HG03558 (cell line): Measurements from ENCODE around the gene CECR2.

Source experiments
- ATAC-seq: cut with Tn5 transposase; IDR thresholded peaks from one replicate; pipeline ENCODE4 v1.9.1; 2021; ENCODE audit warnings: moderate number of reproducible peaks; ENCODE audit not compliant: unreplicated experiment; ENCODE audit errors: extremely low read depth

CECR2 gene

GRCh38 chr22:17366329-17366728, 2.9 kb upstream of the CECR2 start:
- no peak for ATAC-seq

DNA sequence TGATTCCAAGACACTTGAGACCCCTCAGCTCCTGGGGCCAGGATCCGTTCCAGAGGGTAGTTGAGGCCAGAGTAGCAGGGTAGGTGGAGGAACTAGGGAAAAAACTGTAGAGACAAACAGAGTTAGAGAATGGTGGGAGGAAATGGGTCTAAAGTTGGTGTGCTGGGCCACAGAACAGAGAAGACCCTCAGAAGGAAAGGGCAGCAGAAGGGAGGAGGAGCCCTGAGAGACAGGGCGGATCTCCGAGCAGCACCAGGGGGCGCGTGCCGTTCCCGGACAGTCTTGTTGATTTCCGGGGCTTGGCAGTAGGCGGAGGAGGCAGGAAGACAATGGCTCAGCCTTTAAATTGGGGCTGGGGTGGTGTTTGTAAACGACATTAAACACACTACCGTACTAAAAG, 2.4 kb upstream of the CECR2 start:
- no peak for ATAC-seq

- ATAC-seq, result no peak
These were observed 1.1 kb upstream of the CECR2 start for GRCh38 chr22:17368144-17368543.

DNA sequence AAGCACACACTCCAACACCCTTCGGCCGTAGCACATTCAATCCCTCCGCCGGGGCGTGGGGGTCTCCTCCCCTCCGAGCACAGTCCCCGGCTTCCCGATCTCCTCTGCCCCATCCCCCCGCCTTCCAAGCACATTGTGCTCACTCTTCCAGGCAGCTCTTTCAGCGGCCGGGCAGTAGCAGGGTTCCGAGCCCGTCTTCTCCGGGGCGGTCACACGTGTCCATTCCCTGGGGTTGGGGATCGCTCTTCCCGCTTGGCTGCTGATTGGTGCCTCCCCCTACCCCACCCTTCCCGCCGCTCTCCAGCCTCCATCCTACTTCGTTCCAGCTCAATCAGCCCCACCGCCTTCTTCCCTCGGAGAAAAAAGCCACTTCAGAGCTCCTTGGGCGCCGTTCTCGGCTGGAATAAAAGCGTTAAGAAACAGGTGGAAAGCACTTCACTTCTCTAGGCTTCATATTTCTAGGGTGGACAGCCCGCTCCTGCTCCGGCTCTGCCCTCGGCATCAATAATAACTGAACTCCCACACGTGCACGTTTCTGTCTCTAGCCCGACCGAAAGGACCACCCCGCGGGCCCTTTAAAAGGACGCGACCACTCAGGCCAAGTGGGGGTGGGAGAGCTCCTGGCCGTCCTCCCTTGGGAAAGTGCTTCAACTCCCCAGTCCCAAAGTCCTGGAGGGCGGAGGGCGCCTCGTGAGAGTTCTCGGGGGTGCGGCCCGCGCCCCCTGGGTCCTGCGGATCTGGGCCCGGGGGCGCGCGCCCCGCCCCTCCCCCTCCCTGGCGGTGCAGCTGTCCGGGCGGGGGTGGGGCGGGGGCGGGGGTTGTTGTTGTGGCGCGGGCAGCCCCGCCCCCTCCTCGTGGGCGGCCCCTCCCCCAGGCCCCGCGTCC, 464 bp upstream of the CECR2 start:
- ATAC-seq, result no peak

- no peak for ATAC-seq
These were observed 936 bp downstream of the CECR2 start for GRCh38 chr22:17370026-17370765.

DNA sequence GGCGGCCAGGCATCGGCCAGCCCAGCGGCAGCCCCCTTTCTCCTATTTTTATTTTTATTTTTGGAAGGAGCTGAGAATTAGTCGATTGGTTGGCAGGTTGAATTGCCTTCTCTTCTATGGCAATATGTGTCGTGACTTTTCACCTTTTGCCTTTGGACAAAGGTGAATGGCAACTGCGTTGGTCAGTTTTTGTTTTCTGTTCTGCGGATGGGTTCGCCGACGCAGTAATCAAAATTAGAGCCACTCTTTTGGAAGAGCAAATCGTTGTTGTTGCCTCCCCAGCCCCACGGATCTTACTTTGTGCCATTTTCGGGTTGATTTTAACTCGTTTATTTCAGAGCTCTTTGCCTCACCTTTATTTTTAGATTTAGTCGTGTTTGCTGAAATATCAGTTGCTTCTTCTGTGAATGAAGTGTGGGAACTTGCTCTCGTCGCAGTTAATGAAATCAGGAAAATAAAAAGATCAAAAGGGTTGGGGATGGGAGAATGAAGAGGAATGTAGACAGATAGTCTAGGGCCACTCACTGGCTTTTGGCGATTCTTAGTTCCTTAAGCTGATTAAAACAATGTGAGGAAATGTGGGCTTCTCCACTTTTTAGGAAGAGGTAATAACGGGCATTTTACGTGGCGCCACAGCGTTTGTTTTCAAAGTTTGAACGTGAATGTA, 1.6 kb downstream of the CECR2 start:
- ATAC-seq, result no peak

- ATAC-seq, result no peak
These were observed 2.2 kb downstream of the CECR2 start for GRCh38 chr22:17371448-17371847.

DNA sequence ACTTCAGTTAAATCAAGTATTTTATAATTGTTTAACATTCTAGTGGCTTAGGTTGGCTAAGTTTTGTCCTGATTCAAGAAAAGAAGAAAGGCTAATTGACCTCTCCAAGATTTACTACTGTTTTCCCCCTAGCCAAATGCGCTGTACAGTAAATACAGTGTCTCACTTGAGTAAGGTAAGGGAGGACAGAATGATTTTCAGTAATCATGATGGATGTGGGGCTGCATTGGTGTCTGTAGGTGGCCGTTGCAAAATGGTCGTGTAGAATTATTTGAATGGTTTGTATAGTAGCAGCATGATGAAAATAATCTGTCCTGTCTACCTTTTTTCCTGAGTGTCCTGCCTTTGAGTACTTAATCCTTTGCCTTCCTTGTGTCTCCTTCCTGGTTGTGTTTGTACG, 4.6 kb downstream of the CECR2 start:
- ATAC-seq, result no peak

DNA sequence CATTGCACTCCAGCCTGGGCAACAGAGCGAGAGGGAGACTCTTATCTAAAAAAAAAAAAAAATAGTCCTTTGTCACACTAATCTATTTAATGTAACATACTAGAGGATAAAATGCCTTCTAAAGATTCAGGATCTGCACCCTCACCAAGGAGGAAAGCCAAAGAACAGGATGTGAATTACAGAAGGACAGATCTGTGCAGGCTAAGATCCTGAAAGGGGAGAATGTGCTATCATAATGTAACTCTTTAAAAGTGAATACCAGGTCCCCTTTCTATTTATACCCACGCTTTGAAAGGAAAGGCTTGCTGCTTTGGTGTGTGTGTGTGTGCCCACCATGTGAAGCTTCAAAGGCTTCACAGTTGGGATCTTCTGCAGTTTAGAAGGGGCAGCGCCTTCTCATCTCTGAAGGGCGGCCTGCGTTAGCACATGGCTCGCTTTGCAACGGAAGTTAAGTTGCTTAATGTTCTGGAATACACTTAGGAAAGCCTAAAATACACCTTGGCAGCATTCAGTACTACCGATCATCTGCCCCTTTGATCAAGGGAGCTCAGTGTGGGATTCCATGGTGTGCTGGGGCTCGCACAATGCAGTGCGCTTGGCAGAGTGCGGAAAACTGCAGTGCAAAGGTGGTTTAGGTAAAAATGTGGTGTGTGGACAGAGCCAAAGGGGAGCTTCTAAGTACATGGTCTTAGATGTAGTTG, 6.8 kb downstream of the CECR2 start:
- no peak for ATAC-seq

DNA sequence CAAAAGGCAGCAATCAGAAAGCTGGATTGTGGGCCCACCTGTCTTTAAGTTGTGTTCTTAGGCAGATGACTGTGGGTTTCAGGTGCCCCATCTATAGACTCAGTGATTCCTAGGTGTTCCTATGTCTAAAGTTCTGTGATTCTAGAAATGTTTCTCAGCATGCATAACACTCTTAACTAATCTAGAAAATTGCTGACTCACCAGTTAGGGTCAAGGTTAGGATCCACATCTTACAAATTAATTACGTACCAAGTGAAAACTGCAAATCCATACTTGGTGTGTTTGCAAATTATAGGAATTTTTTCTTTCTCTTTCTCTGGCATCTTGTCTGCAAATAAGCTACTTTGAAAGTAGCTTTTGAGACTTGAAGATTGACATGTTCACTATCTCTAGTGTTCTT, 7.7 kb downstream of the CECR2 start:
- ATAC-seq, result no peak

GRCh38 chr22:17379944-17380343, 10.7 kb downstream of the CECR2 start:
- no peak for ATAC-seq

DNA sequence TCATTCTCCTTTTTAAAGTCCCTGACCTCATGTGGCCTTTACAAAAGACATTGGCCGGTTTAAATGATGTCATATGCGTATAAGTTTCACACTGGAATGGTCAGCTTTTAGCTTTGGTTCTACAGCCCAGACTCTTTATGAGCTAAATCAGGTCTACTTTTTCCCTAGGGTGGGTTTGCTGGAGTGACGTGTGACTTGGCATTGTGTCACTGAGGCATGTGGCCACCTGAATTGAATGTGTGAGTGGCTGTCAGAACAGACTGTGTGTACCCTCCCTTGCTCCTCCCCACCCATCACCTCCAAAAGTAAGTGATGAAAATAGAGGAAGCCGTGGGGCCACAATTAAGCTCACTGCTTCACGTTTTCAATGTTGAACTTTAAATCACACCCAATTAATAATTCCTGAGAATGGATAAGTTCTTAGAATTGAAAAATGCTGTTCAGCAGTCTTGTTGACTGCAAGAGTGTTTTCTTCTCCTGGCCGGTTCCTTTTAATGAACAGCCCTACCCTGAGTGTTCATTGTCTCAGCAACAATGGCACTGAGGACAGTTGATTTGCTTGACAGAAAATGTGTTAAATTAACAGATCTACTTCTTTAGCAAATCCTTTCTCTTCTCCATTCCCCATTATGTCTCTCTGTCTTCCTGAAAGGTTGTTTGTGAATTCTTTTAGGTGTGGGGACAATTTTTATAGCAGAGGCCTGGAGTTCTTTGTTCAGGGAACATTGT, 11.3 kb downstream of the CECR2 start:
- ATAC-seq, result no peak

DNA sequence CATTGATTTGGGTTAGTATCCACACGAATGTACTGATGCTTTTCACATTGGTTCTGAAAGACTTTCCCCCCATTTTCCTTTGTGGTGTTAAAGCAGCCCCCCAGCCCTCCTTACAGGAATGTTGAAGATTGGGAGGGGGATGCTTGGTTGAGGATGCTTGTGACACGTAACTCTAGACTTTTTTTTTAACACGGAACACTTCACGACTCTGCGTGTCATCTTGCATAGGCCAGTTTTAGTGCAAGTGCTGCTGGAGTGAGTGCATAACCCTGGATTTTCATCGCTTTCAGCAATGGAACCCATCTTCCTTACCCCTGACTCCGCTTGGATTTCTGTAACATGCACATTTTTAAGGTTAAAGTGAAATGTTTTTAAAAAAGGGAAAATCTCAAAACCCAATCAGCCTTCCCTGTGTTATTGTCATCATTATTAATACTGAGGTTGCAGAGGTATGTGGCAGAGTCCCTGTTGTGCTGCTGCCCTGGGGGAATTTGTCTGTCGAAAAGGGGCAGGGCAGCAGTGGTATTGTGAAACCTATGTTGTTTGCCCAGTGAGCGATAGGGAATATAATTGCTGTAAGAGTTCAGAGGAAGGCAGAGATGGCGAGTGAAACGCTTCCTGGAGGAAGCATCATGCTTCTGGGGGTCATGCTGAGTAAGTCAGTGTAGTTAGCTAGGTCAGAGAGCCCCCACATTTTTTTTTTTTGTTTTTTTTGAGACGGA, 12.1 kb downstream of the CECR2 start:
- no peak for ATAC-seq

DNA sequence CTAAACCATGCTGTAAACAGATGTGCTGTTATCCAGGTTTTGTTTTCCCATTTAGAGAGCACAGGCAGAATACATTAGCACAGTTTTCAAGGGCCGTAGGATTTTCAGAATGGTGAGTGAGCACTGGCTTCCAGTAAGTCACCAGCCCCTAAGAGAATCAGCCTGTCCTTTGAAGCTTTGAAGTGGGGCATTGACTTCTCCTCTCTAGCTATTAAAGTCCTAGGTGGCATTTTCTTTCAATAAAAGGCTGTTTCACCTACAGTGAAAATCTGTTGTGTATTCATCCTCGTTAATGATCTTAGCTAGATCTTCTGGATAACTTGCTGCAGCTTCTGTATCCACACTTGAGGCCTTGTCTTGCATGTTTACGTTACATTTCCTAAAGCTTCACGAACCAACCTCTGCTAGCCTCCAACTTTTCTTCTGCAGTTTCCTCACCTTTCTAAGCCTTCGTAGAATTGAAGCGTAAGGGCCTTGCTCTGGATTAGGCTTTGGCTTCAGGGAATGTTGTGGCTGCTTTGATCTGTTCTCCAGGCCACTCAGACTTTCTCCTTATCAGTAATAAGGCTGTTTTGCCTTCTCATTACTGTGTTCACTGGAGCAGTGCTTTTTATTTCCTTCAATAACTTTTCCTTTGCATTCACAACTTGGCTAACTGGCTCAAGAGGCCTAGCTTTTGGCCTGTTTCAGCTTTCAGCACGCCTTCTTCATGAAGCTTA, 15.5 kb downstream of the CECR2 start:
- ATAC-seq, result no peak

GRCh38 chr22:17387356-17387755, 18.1 kb downstream of the CECR2 start:
- no peak for ATAC-seq

DNA sequence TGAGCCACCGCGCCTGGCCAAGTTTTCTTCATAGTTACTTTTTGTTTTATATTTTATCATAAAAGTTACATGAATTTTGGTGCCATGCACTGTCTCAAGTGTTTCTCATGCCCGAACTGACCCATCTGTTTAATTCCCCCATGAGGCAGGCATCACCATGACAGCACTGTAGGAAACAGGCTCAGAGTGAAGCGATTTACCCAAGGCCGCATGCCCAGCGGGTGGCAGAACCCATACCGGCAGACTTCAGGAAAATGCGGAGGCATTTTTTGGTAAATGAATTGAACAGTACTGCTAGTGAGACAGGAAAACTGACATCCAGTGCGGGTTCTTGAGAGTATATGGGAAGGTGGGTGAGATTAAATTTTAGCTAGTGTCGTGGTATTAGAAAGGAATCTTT, 19.0 kb downstream of the CECR2 start:
- no peak for ATAC-seq

DNA sequence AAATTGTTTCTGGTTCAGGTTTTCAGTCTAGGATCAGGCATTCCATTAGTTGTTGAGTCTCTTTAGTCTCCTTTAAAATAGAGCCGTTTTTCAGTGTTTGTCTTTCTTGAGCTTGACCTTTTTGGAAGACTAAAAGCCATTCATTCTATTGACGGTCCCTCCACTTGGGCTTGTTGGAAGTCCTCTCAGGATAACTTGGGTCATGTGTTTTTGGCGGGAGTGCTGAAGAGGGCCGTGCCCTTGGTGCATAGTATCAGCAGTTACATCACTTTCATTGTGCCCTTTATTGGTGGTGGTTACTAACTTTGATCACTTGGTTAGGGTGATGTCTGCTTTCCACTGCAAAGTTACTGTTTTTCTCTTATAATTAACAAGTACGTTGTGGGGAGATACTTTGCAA, 20.8 kb downstream of the CECR2 start:
- ATAC-seq, result no peak

DNA sequence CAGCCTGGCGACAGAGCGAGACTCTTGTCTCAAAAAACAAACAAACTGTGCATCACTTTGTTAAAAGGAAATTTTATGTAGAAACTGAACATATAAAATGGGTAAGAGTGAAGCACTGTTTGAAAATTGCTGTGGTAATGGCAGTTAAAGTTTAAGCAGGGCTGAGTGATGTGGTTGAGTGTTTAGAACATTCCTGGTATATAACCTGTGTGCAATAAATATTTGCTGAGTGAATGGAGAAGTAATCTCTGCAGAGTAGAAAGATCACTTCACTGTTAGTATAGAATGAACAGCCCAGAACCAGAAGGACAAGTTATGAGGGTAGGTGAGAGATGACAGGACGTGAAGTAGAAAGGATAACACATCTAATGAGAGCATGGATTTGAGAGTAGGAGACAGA, 27.3 kb downstream of the CECR2 start:
- ATAC-seq, result no peak
